HFFc6 (cell line): Measurements from ENCODE around the gene TMEM181. TPM values are rescaled to one million over a fixed set of nuclear protein-coding genes. Genes with fewer than 3 reads are reported as not detected.
"Not testable (repeated sequence)": the region's sequence is repeated elsewhere in the genome, so short reads cannot be mapped to it uniquely, and the experiment has no call there.

Source experiments
- DNase-seq: peaks from one replicate; pipeline ENCODE4 v3.0.0-alpha.2; 2018
- H3K27ac Mint-ChIP-seq: 2 replicates; pipeline ENCODE4 v1.8.0; 2020; ENCODE audit warnings: mild to moderate bottlenecking, mixed read lengths
- H3K27me3 Mint-ChIP-seq: 2 replicates; pipeline ENCODE4 v1.8.0; 2021; ENCODE audit warnings: mild to moderate bottlenecking, moderate library complexity, mixed read lengths; ENCODE audit not compliant: insufficient read depth
- H3K36me3 Mint-ChIP-seq: 2 replicates; pipeline ENCODE4 v1.8.0; 2021; ENCODE audit warnings: low read depth, mixed read lengths
- H3K4me1 Mint-ChIP-seq: 2 replicates; pipeline ENCODE4 v1.8.0; 2020; ENCODE audit warnings: low read depth, mixed read lengths
- H3K4me3 Mint-ChIP-seq: 2 replicates; pipeline ENCODE4 v1.8.0; 2020; ENCODE audit warnings: mild to moderate bottlenecking, moderate library complexity, mixed read lengths
- H3K9me3 Mint-ChIP-seq: 2 replicates; pipeline ENCODE4 v1.8.0; 2020; ENCODE audit warnings: mild to moderate bottlenecking, mixed read lengths
- CTCF ChIP-seq: fragments of 200-600 bp; sonication (generic); IDR thresholded peaks from 2 replicates; pipeline ENCODE4 v1.5.0; 2021; ENCODE audit warnings: antibody characterized with exemption, mild to moderate bottlenecking
- total RNA-seq, 6 experiments: library from RNA; stranded (reverse); fragmentation: NEBNext Ultra II Directional; extraction: Animal tissue kit (Norgen Biotek cat#: 25700); gene quantifications; 2 replicates in 1 of 6; 3 replicates in 5 of 6; pipeline ENCODE4 v1.2.3, GENCODE V29; 2021

TMEM181 gene
- total RNA-seq, 6 experiments from 2014 or later: 25.8 to 37.8 (median 30.1) TPM

DNA sequence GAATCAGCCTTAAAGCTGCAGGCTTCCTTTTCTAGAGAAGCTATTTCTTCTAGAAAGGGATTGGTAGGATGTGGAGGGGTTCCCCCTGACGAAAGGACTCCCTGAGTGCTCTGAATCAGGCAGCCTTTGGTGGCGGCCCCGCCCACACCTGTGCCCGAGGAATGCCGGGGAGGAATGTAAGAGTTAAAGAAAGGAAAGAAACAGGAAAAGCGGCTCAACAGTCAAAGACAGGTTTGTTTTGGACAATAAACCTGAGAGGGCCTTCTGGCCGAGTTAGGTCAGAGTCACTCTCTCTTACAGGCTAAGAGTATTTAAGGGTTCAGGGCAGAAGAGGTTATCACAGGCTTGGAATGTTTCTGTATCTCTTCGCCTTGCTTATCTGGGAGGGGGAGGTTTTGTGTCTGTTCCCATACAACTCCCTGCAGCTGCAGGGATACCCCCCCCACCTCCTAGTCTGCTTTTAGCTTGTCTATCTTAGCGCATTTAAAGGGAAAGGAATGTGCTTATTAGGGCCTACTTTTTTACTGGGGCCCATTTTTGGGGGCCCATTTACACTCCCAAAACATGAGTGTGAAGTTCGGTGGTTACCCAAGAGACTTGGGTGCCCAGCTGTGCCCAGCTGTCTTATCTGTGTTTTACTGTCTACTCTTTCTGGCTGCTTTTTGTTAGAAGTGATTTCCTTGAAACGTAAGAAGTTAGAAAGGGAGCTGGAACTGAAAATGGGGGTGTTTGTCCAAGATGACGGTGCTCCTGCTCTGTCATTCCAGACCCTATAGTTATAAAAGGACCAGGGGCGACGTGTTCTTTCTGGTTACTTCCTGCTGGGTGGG is 51.9 kb downstream of the TMEM181 start:
- no peak for TF ChIP-seq CTCF
- Mint-ChIP-seq H3K4me3 (no peak overlapping the region), H3K27ac (no peak overlapping the region), H3K4me1 (0 out of 2 replicates have a peak, but pooled peaks cover 8% of the 10 kb centered on the region), H3K9me3 (peaks cover 9% of the 10 kb centered on the region; the same call in 1 of the 2 replicates), H3K36me3 (peaks cover 43% of the 10 kb centered on the region), H3K27me3 (no peaks in the 10 kb centered on the region)
- DNase-seq: no peak

- H3K27me3 Mint-ChIP-seq, H3K27ac Mint-ChIP-seq, H3K9me3 Mint-ChIP-seq, H3K4me3 Mint-ChIP-seq, DNase-seq, H3K4me1 Mint-ChIP-seq: not testable (repeated sequence)
- peaks cover 44% of the 10 kb centered on the region for H3K36me3 Mint-ChIP-seq
Observed at GRCh38 chr6:158614606-158615005, 54.7 kb downstream of the TMEM181 start.

- H3K9me3 Mint-ChIP-seq, H3K4me1 Mint-ChIP-seq, H3K4me3 Mint-ChIP-seq, H3K27me3 Mint-ChIP-seq, DNase-seq, H3K27ac Mint-ChIP-seq: not testable (repeated sequence)
- peaks cover 38% of the 10 kb centered on the region for H3K36me3 Mint-ChIP-seq
Observed at GRCh38 chr6:158618289-158618688, 58.4 kb downstream of the TMEM181 start.

DNA sequence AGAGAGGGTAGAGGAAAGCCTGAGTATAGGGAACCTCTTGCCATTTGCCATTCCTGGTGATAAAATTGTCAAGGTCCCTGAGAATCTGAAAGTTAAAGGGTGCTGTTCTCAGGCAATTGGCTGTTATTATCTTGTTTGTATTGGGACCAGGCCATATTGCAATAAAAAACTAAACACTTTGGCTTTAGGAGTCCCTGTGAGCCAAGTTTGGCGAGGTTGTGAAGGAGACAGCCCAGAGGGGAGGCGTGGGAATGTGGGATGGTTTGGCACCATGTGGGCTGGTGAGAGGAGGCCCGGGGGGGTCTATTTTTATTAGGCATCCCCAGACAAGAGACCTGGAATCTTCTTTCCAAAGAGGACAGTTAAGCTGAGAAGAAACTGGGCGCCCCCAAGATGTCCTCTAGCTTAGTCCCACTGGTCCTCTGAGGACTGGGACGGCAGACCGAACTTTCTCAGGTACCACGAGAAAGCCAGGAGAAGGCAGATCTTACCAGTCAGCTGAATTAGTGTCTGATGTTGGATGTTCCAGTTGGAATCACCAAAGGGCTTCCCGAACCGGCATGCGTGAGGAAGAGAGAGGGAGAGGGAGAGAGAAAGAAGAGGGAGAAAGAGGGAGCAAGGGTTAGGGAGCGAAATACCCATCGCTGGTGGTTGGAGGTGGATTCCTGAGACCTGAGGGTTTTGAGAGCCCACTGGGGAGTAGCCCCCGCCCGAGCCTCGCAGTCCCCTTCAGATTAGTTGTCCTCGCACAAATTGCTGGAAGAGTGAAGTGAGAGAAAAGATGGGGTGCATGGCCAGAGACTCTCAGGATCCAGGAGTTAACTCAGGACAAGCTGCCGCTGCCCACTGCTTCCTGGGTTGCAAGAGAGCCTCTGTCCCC is 60.3 kb downstream of the TMEM181 start:
- no peak for DNase-seq
- TF ChIP-seq CTCF: no peak
- Mint-ChIP-seq H3K36me3 (peaks cover 30% of the 10 kb centered on the region), H3K4me3 (no peak overlapping the region), H3K9me3 (0 out of 2 replicates have a peak, but pooled peaks cover 2% of the 10 kb centered on the region), H3K27me3 (no peaks in the 10 kb centered on the region), H3K4me1 (peaks cover 5% of the 10 kb centered on the region; the same call in 1 of the 2 replicates), H3K27ac (no peak overlapping the region)

DNA sequence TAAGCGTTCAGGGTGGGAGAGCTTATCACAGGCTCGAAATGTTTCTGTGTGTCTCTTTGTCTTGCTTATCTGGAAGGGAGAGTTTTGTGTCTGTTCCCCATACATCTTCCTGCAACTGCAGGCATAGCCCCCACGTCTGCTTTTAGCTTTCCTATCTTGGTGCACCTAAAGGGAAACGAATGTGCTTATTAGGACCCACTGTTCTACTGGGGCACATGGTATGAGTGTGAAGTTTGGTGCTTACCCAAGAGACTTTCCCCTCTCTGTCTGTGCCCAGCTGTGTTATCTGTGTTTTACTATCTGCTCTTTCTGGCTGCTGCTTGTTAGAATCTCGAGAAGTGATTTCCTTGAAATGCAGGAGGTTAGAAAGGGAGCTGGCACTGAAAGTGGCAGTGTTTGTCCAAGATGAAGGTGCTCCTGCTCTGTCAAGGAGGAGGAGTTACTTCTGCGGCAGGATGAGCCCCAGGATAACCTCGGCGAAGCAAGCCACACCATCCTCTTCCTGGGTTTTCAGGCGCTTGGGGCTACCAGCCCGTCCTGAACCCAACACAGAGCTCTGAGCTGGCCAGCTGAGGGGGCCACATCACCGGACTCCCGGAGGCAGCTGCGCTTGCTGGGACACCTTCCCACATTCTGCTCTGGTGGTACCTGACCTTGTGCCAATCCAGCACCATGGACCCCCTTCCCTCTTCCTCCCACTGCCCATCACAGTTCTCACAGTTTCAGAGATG is 61.2 kb downstream of the TMEM181 start:
- H3K36me3 Mint-ChIP-seq: peaks cover 28% of the 10 kb centered on the region; the same call in 1 of the 2 replicates
- no peak for TF ChIP-seq CTCF
- no peak overlapping the region for H3K27ac Mint-ChIP-seq
- H3K4me1 Mint-ChIP-seq: peaks cover 5% of the 10 kb centered on the region; the same call in 1 of the 2 replicates
- no peak overlapping the region for H3K4me3 Mint-ChIP-seq
- no peak for DNase-seq
- no peaks in the 10 kb centered on the region for H3K9me3 Mint-ChIP-seq
- H3K27me3 Mint-ChIP-seq: no peaks in the 10 kb centered on the region
